DOHH2 (cell line): Measurements from ENCODE around the gene PAPPA2.

ENCODE experiments used
- CTCF ChIP-seq: fragments of 200-600 bp; sonication (generic); IDR thresholded peaks from one replicate; pipeline ENCODE4 v1.5.1; 2014; ENCODE audit warnings: antibody characterized with exemption, mild to moderate bottlenecking, low read depth, low read length; ENCODE audit not compliant: poor library complexity, severe bottlenecking
- EZH2phosphoT487 ChIP-seq: fragments of 200-600 bp; sonication (generic); IDR thresholded peaks from 2 replicates; pipeline ENCODE4 v1.6.1; 2017; ENCODE audit warnings: borderline replicate concordance, mild to moderate bottlenecking, antibody characterized with exemption, low read length, moderate library complexity, mixed read lengths

GRCh38 chr1:176775378-176775777 lies 312.4 kb downstream of the PAPPA2 start:
- TF ChIP-seq CTCF (no peak), EZH2phosphoT487 (no peak)
